Testis (tissue), 3 donors: ENCODE results near the gene SLC38A10. TPM values are rescaled to one million over a fixed set of nuclear protein-coding genes. Genes with fewer than 3 reads are reported as not detected.

Source experiments
- DNase-seq: peaks from one replicate; pipeline ENCODE4 v3.0.0-alpha.2; 2019
- H3K27ac ChIP-seq, 2 donors: fragments of 200-600 bp; sonication (generic); one replicate each; pipeline ENCODE4 v1.5.1; 2019
- H3K27me3 ChIP-seq: fragments of 200-600 bp; sonication (generic); one replicate; pipeline ENCODE4 v1.5.1; 2019
- H3K36me3 ChIP-seq: fragments of 200-600 bp; sonication (generic); one replicate; pipeline ENCODE4 v1.5.1; 2017; ENCODE audit warnings: low read depth; ENCODE audit errors: missing control alignments
- H3K4me1 ChIP-seq: fragments of 200-600 bp; sonication (generic); one replicate; pipeline ENCODE4 v1.5.1; 2019
- H3K4me3 ChIP-seq, 2 donors: fragments of 200-600 bp; sonication (generic); one replicate each; pipeline ENCODE4 v1.5.1; 2017 to 2019
- H3K9me3 ChIP-seq: fragments of 200-600 bp; sonication (generic); one replicate; pipeline ENCODE4 v1.5.1; 2017
- POLR2A ChIP-seq: fragments of 450-650 bp; IDR thresholded peaks from one replicate; pipeline ENCODE4 v1.6.1; 2017; ENCODE audit warnings: antibody characterized with exemption, mild to moderate bottlenecking, moderate library complexity
- WGBS, 2 donors: methylation state at CpG; one replicate each; pipeline ENCODE4 v1.1.5; 2018; 5-methylcytosine and 5-hydroxymethylcytosine counted together
- intact Hi-C: fragments of 100-400 bp; cut with DNase I; formaldehyde crosslinking; loops from one replicate; pipeline ENCODE4 v1.15.1; 2023; ENCODE audit warnings: low total_unique reads
- polyA plus RNA-seq: library from polyadenylated mRNA; stranded (reverse); fragments of 350-450 nt; fragmentation: Illumina TruSeq; extraction: RNeasy Lipid Tissue Mini Kit (QIAGEN cat#74804); gene quantifications from one replicate; pipeline ENCODE4 v1.2.3, GENCODE V29; 2014; ENCODE audit warnings: low read depth, low replicate concordance; ENCODE audit not compliant: insufficient read depth
- total RNA-seq, 2 donors: library from RNA; depleted of rRNA; stranded (reverse); fragments of >200 nt; gene quantifications; one replicate each; pipeline ENCODE4 v1.2.3, GENCODE V29; 2016
- TF ChIP-seq, protein P1 (sequence below), 3 experiments: fragments of 450-650 bp in 2 of 3; fragments of 200-600 bp in 1 of 3; sonication (generic) in 1 of 3; IDR thresholded peaks; one replicate each; pipeline ENCODE4 v1.5.1; 2016 to 2019; ENCODE audit warnings: antibody characterized with exemption in 3 of 3, mild to moderate bottlenecking in 2 of 3, moderate library complexity in 1 of 3

Gene SLC38A10
- total and polyA plus RNA-seq, 3 donors from 2014 or later, result 77.1 to 150 (median 131) TPM

DNA sequence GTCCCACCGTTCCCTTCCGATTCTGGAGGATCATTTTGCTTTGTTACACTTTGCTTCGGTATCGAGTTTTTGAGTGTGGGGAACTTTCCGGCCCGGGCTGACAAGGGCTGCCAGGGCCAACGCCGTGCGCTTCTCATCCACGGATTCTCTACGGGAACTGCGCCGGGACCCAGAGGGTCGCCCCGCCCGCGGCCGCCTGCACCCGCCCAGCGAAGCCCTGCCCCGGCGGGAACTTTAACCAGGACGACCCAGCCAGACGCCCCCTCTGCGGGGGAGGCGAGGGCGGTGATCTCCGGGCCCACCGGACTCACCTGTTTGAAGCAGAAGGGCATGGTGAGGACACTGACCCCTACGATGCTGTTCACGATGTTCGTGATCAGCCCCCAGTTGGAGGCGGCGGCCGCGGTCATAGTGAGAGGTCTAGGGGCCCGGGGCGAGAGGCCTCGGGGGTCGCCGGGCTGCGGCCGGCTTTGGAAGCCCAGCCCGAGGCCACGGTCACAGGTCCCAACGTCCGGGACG lies 536 bp downstream of the SLC38A10 start:
- Histone ChIP-seq H3K27ac (peak overlapping the region; percentile 88 to 93), H3K4me1 (peaks cover 24% of the 10 kb centered on the region), H3K4me3 (peak overlapping the region; percentile 72 to 99), H3K36me3 (no peaks in the 10 kb centered on the region), H3K27me3 (no peaks in the 10 kb centered on the region), H3K9me3 (no peaks in the 10 kb centered on the region)
- intact Hi-C loops, result no loop called here
- TF ChIP-seq POLR2A, result no peak
- TF ChIP-seq, protein P1, sequence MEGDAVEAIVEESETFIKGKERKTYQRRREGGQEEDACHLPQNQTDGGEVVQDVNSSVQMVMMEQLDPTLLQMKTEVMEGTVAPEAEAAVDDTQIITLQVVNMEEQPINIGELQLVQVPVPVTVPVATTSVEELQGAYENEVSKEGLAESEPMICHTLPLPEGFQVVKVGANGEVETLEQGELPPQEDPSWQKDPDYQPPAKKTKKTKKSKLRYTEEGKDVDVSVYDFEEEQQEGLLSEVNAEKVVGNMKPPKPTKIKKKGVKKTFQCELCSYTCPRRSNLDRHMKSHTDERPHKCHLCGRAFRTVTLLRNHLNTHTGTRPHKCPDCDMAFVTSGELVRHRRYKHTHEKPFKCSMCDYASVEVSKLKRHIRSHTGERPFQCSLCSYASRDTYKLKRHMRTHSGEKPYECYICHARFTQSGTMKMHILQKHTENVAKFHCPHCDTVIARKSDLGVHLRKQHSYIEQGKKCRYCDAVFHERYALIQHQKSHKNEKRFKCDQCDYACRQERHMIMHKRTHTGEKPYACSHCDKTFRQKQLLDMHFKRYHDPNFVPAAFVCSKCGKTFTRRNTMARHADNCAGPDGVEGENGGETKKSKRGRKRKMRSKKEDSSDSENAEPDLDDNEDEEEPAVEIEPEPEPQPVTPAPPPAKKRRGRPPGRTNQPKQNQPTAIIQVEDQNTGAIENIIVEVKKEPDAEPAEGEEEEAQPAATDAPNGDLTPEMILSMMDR (IDR thresholded peaks at IDR 0.05), result no peak
- 0 to 2% methylated on average over 8 to 46 of the region's 48 CpGs for WGBS, 2 donors
- DNase-seq, result peak; percentile 55

DNA sequence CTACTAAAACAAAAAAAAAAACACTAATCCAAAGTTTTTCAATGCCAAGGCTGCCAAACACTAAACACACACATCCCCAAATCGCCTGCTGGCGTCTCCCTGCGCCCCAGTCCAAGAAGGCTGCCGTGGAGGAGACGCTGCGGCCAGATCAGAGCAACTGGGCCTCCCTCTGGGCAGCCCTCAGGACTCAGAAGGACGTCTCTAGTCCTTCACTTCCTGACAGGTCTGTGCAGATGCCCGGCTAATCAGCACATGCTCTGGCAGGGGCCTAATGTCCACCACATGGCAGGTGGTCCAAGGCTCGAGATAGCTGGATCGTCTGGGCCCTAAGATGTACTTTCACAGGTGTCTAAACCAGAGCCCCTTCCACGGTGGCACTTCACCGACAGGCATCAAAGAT lies 2.7 kb downstream of the SLC38A10 start:
- Histone ChIP-seq H3K4me3 (no peak overlapping the region), H3K36me3 (no peaks in the 10 kb centered on the region), H3K9me3 (no peaks in the 10 kb centered on the region), H3K27ac (peak overlapping the region in 1 of 2 donors; percentile 33), H3K27me3 (no peaks in the 10 kb centered on the region), H3K4me1 (peaks cover 24% of the 10 kb centered on the region)
- 71 to 78% methylated on average over 9 to 12 of the region's 12 CpGs for WGBS, 2 donors
- no peak for TF ChIP-seq POLR2A
- TF ChIP-seq, protein P1 (IDR thresholded peaks at IDR 0.05), result no peak
- intact Hi-C loops, result no loop called here
- DNase-seq, result no peak

DNA sequence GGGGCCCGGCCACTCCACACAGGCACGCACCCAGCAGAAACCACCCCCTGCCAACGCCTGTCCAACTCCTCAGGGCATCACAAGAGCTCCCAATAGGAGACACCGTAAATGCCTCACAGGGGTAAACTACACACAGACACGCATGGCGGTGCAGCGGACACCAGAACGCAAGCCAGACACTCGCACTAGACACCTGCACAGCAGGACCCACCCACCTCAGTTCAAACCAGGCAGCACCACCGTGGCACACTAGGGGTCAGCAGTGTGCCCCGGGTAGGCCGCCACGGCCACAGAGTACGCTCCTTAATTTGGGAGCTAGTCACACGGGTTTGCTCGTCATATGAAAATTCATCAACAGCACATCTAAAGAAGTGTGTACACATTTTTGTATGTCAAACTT lies 3.4 kb downstream of the SLC38A10 start:
- intact Hi-C loops, result no loop called here
- no peak overlapping the region for H3K27ac ChIP-seq
- peaks cover 24% of the 10 kb centered on the region for H3K4me1 ChIP-seq
- H3K4me3 ChIP-seq, result no peak overlapping the region
- DNase-seq, result peak; percentile 66
- WGBS, 2 donors, result 64% methylated on average over 12 to 16 of the region's 16 CpGs
- H3K36me3 ChIP-seq, result no peaks in the 10 kb centered on the region
- no peaks in the 10 kb centered on the region for H3K9me3 ChIP-seq
- no peaks in the 10 kb centered on the region for H3K27me3 ChIP-seq
- TF ChIP-seq, protein P1 (IDR thresholded peaks at IDR 0.05), result peak in 2 of 3 experiments; percentile 52 to 54
- no peak for TF ChIP-seq POLR2A

DNA sequence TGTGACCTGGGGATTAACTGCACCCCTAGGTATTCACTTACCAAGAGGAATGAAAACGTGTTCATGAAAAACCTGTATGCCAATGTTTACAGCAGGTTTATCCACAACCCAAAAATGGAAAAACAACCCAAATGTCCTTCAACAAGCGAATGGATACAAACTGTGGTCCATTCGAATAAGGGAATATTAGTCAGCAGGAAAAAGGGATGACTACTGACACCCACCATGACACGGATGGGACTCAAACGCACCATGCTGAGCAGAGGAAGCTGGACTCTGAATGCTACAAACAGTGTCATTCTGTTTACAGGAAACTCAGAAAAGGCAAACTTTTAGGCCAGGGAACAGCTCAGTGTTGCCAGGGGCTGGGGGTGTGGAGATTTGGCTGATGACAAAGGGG lies 4.9 kb downstream of the SLC38A10 start:
- 90 to 98% methylated on average over 5 of the region's 5 CpGs for WGBS, 2 donors
- intact Hi-C loops, result no loop called here
- no peak for DNase-seq
- no peak overlapping the region for H3K27ac ChIP-seq
- H3K4me1 ChIP-seq, result peaks cover 29% of the 10 kb centered on the region
- H3K36me3 ChIP-seq, result no peaks in the 10 kb centered on the region
- no peak overlapping the region for H3K4me3 ChIP-seq
- no peaks in the 10 kb centered on the region for H3K27me3 ChIP-seq
- no peaks in the 10 kb centered on the region for H3K9me3 ChIP-seq
- TF ChIP-seq, protein P1 (IDR thresholded peaks at IDR 0.05), result no peak
- TF ChIP-seq POLR2A, result no peak

DNA sequence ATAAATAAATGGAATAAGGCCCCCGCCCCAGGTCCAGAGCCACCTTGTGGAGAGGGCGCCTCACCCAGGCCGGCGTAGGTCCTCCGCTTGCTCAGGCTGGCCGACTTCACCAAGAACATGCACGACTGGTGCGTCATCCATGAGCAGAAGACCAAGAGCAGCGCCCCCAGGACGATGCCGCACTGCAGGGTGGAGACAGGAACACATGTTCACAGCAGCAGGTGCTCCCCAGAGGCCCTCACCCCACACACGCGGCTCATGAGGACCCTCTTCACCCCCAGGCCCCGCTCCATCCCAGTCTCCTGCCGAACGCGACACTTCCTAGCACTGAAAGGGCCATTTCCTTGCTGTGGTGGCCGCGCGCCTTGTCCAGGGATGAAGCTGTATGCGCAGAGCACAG lies 5.5 kb downstream of the SLC38A10 start:
- intact Hi-C loops, result no loop called here
- no peak for DNase-seq

More for the DNA sequence above, 5.5 kb downstream of the SLC38A10 start:
- H3K27ac ChIP-seq, result no peak overlapping the region
- TF ChIP-seq POLR2A, result no peak
- TF ChIP-seq, protein P1 (IDR thresholded peaks at IDR 0.05), result no peak
- 93 to 96% methylated on average over 20 to 21 of the region's 21 CpGs for WGBS, 2 donors
- peaks cover 29% of the 10 kb centered on the region for H3K4me1 ChIP-seq
- no peaks in the 10 kb centered on the region for H3K9me3 ChIP-seq
- no peaks in the 10 kb centered on the region for H3K36me3 ChIP-seq
- H3K4me3 ChIP-seq, result no peak overlapping the region
- no peaks in the 10 kb centered on the region for H3K27me3 ChIP-seq
